Neural cell (in vitro differentiated cells): ENCODE results near the gene ZNF714.

ENCODE experiments used
- CTCF ChIP-seq: fragments of 450-650 bp; IDR thresholded peaks from 2 replicates; pipeline ENCODE4 v1.5.1; 2014; ENCODE audit warnings: antibody characterized with exemption, mild to moderate bottlenecking, moderate library complexity; ENCODE audit not compliant: poor library complexity, severe bottlenecking
- EP300 ChIP-seq: fragments of 450-650 bp; conservative IDR thresholded peaks from 2 replicates; pipeline ENCODE4 v1.6.1; 2014; ENCODE audit warnings: antibody characterized with exemption, mild to moderate bottlenecking, moderate library complexity; ENCODE audit not compliant: poor library complexity, severe bottlenecking
- EZH2 ChIP-seq: fragments of 200-600, 300-800 bp; shearing (Covaris generic), sonication (generic); IDR thresholded peaks from 2 replicates; pipeline ENCODE4 v1.6.1; 2014; ENCODE audit warnings: antibody characterized with exemption, low read length, borderline replicate concordance, mild to moderate bottlenecking; ENCODE audit not compliant: insufficient read depth, poor library complexity, severe bottlenecking
- POLR2AphosphoS5 ChIP-seq: IDR thresholded peaks from 2 replicates; pipeline ENCODE4 v1.6.1; 2012
- SMC3 ChIP-seq: fragments of 450-650 bp; conservative IDR thresholded peaks from 2 replicates; pipeline ENCODE4 v1.6.1; 2014; ENCODE audit warnings: antibody characterized with exemption, mild to moderate bottlenecking, moderate library complexity; ENCODE audit not compliant: poor library complexity

GRCh38 chr19:21092109-21092508 is 10.1 kb downstream of the ZNF714 start:
- TF ChIP-seq SMC3 (no peak), CTCF (no peak), EZH2 (no peak), EP300 (no peak), POLR2AphosphoS5 (no peak)
